NCI-H1436 treated with DMSO at 0.1 percent for 48 hours (cell line): ENCODE measurements around the gene RPL10.

ENCODE experiments used
- DNase-seq: peaks from one replicate; lab custom pipeline; 2025; lab: John Stamatoyannopoulos, UW

RPL10 gene

GRCh38 chrX:154449618-154450017 lies 51.4 kb downstream of the RPL10 start:
- DNase-seq, result no peak

- no peak for DNase-seq
Observed at GRCh38 chrX:154450312-154450711, 52.1 kb downstream of the RPL10 start.
